NCI-H748 treated with DMSO at 0.1 percent for 48 hours (cell line): ENCODE results near the gene LCA5L.
"Not testable (repeated sequence)": the region's sequence is repeated elsewhere in the genome, so short reads cannot be mapped to it uniquely, and the experiment has no call there.

Source experiments
- DNase-seq: peaks from one replicate; lab custom pipeline; 2025; lab: John Stamatoyannopoulos, UW

LCA5L gene

GRCh38 chr21:39451332-39452206 is 6.0 kb upstream of the LCA5L start, which contains the start of gene SH3BGR:
SH3BGR (plus strand) TSS chr21:39451970; CDS start chr21:39452097, 127 bp downstream.
- no peak for DNase-seq

DNA sequence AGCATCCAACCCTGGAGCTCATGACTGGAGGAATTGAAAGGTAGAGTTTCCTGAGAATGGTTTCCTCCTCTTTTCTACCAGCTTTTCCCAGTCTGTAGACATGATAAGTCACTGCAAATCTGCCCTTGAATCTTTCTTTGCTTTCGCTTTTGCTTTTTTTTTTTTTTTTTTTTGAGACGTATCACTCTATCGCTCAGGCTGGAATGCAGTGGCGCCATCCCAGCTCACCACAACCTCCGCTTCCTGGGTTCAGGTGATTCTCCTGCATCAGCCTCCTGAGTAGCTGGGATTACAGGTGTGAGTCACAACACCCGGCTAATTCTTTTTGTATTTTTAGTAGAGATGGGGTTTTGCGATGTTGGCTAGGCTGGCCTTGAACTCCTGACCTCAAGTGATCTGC is 1.7 kb upstream of the LCA5L start:
- DNase-seq: no peak

DNA sequence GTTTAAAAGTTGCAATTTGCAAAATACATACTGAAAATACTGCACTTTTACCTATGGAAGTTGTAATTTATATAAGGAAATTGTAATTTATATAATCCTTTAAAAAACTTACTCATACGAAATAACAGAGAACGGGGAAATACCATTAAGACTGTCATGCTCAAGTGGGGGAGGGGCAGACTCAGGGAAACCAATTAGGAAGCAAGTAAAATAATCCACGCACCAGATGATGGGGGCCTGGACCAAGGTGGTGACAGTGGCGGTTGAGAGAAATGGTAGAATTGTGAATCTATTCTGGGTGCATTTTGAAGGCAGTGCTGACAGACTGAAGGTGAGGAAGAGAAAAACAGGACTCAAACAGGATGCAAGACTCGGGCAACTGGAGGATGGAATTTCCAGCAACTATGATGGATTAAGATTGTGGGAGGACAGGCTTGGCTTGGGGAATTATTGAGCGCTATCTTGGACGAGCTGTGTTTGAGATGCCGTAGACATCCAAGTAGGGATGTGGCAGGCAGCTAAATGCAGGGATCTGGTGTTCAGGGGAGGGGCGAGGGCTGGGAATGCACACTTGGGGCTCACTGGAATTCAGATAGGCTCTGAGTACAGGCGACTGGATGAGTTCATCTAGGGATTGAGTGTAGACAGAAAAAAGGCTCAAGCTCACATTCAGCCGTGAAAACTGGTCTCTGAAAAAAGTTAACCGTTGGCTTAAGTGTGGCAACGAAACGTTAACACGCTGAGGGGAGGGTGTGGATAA is 977 bp downstream of the LCA5L start:
- no peak for DNase-seq

GRCh38 chr21:39441502-39442475 is 3.8 kb downstream of the LCA5L start:
- DNase-seq: peak; percentile 24

- DNase-seq: no peak
These were observed 6.3 kb downstream of the LCA5L start for GRCh38 chr21:39439232-39439631.

GRCh38 chr21:39434950-39435349 is 10.6 kb downstream of the LCA5L start:
- no peak for DNase-seq

DNA sequence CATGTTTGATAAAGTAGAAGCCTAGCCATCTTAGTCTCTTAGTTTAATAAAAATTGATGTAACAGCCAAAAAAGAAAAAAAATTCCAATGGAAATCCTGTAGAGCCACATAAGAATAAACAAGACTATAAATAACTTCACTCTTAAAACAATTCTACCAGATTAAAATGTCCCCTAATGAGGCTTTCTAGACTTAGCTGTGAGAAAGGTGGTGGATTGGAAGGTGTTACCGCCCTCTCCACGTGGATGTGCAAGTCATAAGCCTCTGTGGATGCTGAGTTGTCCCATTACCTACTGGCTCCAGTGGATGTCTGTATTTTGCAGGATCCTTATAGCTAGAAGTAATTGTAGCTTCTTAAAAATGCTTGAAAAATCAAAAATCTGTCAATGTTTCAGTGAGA is 14.6 kb downstream of the LCA5L start:
- DNase-seq: no peak

DNA sequence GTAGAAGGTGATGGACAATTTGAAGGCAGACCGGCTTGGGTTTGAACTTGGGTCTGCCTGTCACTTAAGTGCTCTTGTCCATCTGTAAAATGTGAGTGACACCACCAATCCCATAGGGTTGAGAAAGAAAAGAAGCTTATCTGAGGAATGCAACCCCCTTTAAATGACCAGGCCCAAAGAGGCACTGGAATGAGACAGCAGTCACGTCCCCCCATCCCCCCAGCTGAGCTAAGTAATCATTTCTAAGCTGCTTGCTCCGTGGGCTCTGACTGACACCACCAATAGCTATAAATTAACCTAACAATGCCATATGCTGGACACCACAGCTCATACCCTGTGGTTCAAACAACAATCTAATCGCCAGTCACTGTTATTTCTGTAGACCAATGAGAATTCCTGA is 15.1 kb downstream of the LCA5L start:
- DNase-seq: no peak

DNA sequence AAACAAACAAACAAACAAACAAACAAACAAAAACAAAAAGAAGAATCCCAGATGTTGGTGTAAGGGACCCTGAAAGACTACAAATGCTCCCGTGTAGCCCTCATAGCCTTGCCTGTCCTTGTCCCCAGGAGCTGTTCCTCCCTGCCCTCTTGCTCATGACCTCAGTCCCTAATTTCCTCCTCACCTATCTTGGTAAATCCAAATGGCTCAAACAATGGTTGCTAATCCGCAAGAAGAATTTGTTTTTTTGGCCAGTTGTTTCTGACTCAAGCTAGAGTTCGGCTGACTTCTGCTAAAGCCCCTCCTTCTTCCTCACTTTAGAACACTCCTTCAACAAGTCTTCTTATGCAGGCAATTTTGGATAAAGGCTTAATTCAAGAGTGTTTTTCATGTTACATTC is 15.6 kb downstream of the LCA5L start:
- no peak for DNase-seq

- DNase-seq: no peak
These were observed 16.1 kb downstream of the LCA5L start for GRCh38 chr21:39429445-39429844.

- DNase-seq: no peak
These were observed 22.9 kb downstream of the LCA5L start for GRCh38 chr21:39422527-39423241.

- not testable (repeated sequence) for DNase-seq
These were observed 26.4 kb downstream of the LCA5L start for GRCh38 chr21:39419204-39419603.

GRCh38 chr21:39406065-39406464 is 39.5 kb downstream of the LCA5L start:
- no peak for DNase-seq

- DNase-seq: no peak
These were observed 45.4 kb downstream of the LCA5L start for GRCh38 chr21:39400173-39400572.

GRCh38 chr21:39397646-39398385 is 47.8 kb downstream of the LCA5L start:
- no peak for DNase-seq

DNA sequence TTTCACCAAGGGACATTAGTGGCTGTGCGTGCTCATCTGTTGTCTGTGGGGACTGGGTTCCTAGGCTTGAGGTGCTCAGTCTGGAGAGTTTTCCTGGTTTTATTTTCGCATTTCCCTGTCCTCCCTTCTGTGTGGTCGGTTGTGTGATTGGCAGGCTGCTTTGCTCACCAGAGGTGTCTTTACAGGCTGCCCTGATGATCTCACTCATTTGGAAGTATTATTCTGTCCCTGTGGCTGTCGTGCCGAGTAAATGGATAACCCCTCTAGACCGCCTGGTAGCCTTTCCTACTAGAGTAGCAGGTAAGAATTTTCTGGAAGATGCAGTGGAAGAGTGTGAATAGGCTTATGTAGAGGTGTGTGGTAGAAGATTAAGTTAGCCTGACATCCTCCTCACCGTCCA is 52.6 kb downstream of the LCA5L start:
- no peak for DNase-seq

DNA sequence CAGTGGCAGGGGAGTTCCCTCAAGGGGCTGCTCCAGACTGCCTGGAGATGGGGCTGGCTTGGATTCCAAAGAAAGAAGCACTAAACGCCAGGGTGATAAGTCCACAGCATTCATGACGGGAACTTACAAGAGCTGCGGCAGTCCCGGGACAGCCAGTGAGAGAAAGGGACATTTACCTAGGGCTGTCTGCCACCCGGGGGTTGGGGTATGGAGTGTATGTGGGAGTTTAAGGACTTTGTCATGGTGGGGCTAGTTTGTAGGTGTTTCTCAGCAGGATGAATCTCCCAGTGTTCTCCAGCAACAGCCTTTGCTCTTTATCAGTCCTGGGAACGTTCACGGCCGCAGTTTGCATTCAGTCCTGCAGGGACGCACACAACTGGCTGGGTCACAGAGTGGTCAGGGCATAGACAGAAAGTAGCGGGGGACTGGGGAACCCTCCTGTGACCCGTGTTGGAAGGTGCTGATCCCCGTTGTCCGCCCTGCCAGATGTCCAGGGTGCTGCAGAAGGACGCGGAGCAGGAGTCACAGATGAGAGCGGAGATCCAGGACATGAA is 55.3 kb downstream of the LCA5L start:
- no peak for DNase-seq

- DNase-seq: no peak
These were observed 56.8 kb downstream of the LCA5L start for GRCh38 chr21:39388811-39389155.

GRCh38 chr21:39388038-39388810 is 57.4 kb downstream of the LCA5L start:
- peak; percentile 45 for DNase-seq
